A673 (cell line): ENCODE data around the gene NECTIN1.

ENCODE experiments used
- EZH2 ChIP-seq: fragments of 200-600 bp; sonication (generic); IDR thresholded peaks from 2 replicates; pipeline ENCODE4 v1.6.1; 2017; ENCODE audit warnings: borderline replicate concordance, low read depth, mild to moderate bottlenecking, mixed read lengths, antibody characterized with exemption, low read length; ENCODE audit not compliant: poor library complexity, severe bottlenecking
- TF ChIP-seq, protein P1 (sequence below): fragments of 300-800, 200-600 bp; sonication (generic); conservative IDR thresholded peaks from 2 replicates; pipeline ENCODE4 v1.5.1; 2017; ENCODE audit warnings: low read depth, mild to moderate bottlenecking, antibody characterized with exemption, low read length, moderate library complexity, mixed read lengths

DNA sequence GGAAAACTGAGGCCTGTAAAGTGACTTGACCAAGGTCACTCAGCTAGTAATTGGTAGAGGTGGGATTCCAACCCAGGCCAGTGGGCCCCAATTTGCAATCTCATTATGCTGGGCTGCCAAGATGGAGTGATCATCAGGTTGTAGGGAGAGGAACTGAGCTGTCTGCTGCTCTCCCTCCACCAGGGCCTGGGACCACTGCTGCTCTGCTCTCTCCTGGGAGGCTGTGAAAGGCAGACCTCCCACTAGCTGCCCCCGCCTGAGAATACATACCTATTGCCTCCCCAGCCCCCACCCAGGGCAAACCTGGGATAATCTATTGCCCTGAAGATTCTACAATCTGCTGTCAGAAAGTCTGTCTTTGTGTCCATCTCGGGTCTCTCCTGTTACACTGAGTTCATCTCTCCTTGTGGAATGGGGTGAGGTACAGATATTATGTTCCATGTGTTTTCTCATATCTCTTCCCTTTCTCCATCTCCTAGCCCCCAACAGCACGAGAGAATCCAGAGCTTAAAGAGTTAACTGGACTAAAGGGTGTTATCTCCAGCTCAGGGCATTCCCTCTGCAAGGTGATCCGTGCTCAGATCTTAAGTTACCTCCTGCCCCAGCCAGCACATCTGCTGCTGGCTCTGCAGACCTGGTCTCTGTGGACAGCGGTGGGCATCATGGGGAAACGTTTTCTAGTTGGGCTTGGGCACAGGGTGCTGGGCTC, 5.6 kb downstream of the NECTIN1 start:
- TF ChIP-seq, protein P1, sequence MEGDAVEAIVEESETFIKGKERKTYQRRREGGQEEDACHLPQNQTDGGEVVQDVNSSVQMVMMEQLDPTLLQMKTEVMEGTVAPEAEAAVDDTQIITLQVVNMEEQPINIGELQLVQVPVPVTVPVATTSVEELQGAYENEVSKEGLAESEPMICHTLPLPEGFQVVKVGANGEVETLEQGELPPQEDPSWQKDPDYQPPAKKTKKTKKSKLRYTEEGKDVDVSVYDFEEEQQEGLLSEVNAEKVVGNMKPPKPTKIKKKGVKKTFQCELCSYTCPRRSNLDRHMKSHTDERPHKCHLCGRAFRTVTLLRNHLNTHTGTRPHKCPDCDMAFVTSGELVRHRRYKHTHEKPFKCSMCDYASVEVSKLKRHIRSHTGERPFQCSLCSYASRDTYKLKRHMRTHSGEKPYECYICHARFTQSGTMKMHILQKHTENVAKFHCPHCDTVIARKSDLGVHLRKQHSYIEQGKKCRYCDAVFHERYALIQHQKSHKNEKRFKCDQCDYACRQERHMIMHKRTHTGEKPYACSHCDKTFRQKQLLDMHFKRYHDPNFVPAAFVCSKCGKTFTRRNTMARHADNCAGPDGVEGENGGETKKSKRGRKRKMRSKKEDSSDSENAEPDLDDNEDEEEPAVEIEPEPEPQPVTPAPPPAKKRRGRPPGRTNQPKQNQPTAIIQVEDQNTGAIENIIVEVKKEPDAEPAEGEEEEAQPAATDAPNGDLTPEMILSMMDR, result no peak
- TF ChIP-seq EZH2, result no peak
